Neuronal stem cell (in vitro differentiated cells): Measurements from ENCODE around the gene GAS2L3.

Source experiments
- DNase-seq: peaks from one replicate; pipeline ENCODE4 v3.0.0-alpha.2; 2013; ENCODE audit warnings: low spot score
- H2AFZ ChIP-seq: one replicate; pipeline ENCODE4 v1.6.1; 2013; ENCODE audit warnings: mild to moderate bottlenecking, low read length, inconsistent platforms
- H2AK5ac ChIP-seq: 2 replicates; pipeline ENCODE4 v1.6.1; 2013; ENCODE audit warnings: low read depth, mild to moderate bottlenecking, inconsistent platforms, low read length, moderate library complexity, mixed read lengths
- H2BK120ac ChIP-seq: 2 replicates; pipeline ENCODE4 v1.6.1; 2013; ENCODE audit warnings: low read depth, mild to moderate bottlenecking, inconsistent platforms, low read length, moderate library complexity, mixed read lengths
- H2BK12ac ChIP-seq: one replicate; pipeline ENCODE4 v1.6.1; 2013; ENCODE audit warnings: low read length, inconsistent platforms
- H2BK15ac ChIP-seq: 2 replicates; pipeline ENCODE4 v1.6.1; 2013; ENCODE audit warnings: mild to moderate bottlenecking, low read length, inconsistent platforms, mixed read lengths
- H2BK5ac ChIP-seq: one replicate; pipeline ENCODE4 v1.6.1; 2013; ENCODE audit warnings: inconsistent platforms, mild to moderate bottlenecking, low read length, moderate library complexity
- H3K14ac ChIP-seq: one replicate; pipeline ENCODE4 v1.6.1; 2013; ENCODE audit warnings: low read length, inconsistent platforms
- H3K18ac ChIP-seq: 2 replicates; pipeline ENCODE4 v1.6.1; 2013; ENCODE audit warnings: low read length, inconsistent platforms
- H3K23ac ChIP-seq: 2 replicates; pipeline ENCODE4 v1.6.1; 2013; ENCODE audit warnings: low read depth, mild to moderate bottlenecking, mixed read lengths, low read length, inconsistent platforms; ENCODE audit not compliant: poor library complexity
- H3K27ac ChIP-seq: replicated peaks from 3 replicates; pipeline ENCODE4 v1.5.1; 2013; ENCODE audit warnings: low read length, inconsistent platforms
- H3K27me3 ChIP-seq, 3 experiments: 2 replicates each; pipeline ENCODE4 v1.6.1; 2013; ENCODE audit warnings: low read length in 3 of 3, mild to moderate bottlenecking in 2 of 3, inconsistent platforms in 1 of 3, low read depth in 1 of 3, mixed read lengths in 1 of 3, moderate library complexity in 1 of 3; ENCODE audit not compliant: control insufficient read depth in 3 of 3, insufficient read depth in 3 of 3
- H3K36me3 ChIP-seq, 2 donors: replicated peaks in 1 of 2; 2 replicates each; pipeline ENCODE4 v1.6.1; 2013; ENCODE audit warnings: low read length in 2 of 2; ENCODE audit not compliant: control insufficient read depth in 2 of 2, insufficient read depth in 2 of 2
- H3K4ac ChIP-seq: 2 replicates; pipeline ENCODE4 v1.6.1; 2013; ENCODE audit warnings: inconsistent platforms, mild to moderate bottlenecking, low read length, moderate library complexity
- H3K4me1 ChIP-seq, 2 donors: 1 replicate in 1 of 2; 2 replicates in 1 of 2; pipeline ENCODE4 v1.6.1; 2013; ENCODE audit warnings: low read length in 2 of 2, low read depth in 1 of 2; ENCODE audit not compliant: control insufficient read depth in 2 of 2, insufficient read depth in 1 of 2
- H3K4me2 ChIP-seq: one replicate; pipeline ENCODE4 v1.6.1; 2013; ENCODE audit warnings: mild to moderate bottlenecking, low read length, inconsistent platforms; ENCODE audit not compliant: insufficient read depth, poor library complexity, severe bottlenecking
- H3K4me3 ChIP-seq, 2 donors: 2 replicates each; pipeline ENCODE4 v1.5.1; 2013; ENCODE audit warnings: low read length in 2 of 2, mild to moderate bottlenecking in 2 of 2, inconsistent platforms in 1 of 2, moderate library complexity in 1 of 2
- H3K79me1 ChIP-seq: one replicate; pipeline ENCODE4 v1.6.1; 2013; ENCODE audit warnings: low read depth, mild to moderate bottlenecking, inconsistent platforms, low read length, moderate library complexity
- H3K9ac ChIP-seq: one replicate; pipeline ENCODE4 v1.6.1; 2013; ENCODE audit warnings: mild to moderate bottlenecking, low read depth, low read length, inconsistent platforms; ENCODE audit not compliant: poor library complexity
- H3K9me3 ChIP-seq, 2 donors: replicated peaks in 1 of 2; 2 replicates each; pipeline versions ENCODE3 to v1.6.1; 2013; ENCODE audit warnings: low read length in 2 of 2, mild to moderate bottlenecking in 2 of 2, inconsistent platforms in 1 of 2, low read depth in 1 of 2, mixed read lengths in 1 of 2, moderate library complexity in 1 of 2; ENCODE audit not compliant: control insufficient read depth in 2 of 2, insufficient read depth in 1 of 2
- H4K8ac ChIP-seq: one replicate; pipeline ENCODE4 v1.6.1; 2013; ENCODE audit warnings: low read depth, mild to moderate bottlenecking, inconsistent platforms, low read length, moderate library complexity
- H4K91ac ChIP-seq: one replicate; pipeline ENCODE4 v1.6.1; 2013; ENCODE audit warnings: low read length, low read depth, mild to moderate bottlenecking, inconsistent platforms; ENCODE audit not compliant: poor library complexity
- WGBS, 2 donors: extraction: QIAGEN DNeasy Blood & Tissue Kit; methylation state at CpG; one replicate each; pipeline ENCODE4 v1.1.7; 2013; ENCODE audit warnings: missing lambda C conversion rate in 2 of 2, mixed read lengths in 1 of 2; ENCODE audit not compliant: insufficient read length in 2 of 2, insufficient replicate concordance in 1 of 2; ENCODE audit errors: extremely low coverage in 2 of 2; 5-methylcytosine and 5-hydroxymethylcytosine counted together

GAS2L3 gene

GRCh38 chr12:100584256-100584655 is 10.8 kb downstream of the GAS2L3 start:
- Histone ChIP-seq H3K36me3 (no peaks in the 10 kb centered on the region), H3K9ac (no peak overlapping the region), H2AFZ (no peak overlapping the region), H3K9me3 (peaks cover 6 to 25% of the 10 kb centered on the region in 2 donors), H4K8ac (no peak overlapping the region), H2BK120ac (no peak overlapping the region), H3K23ac (no peak overlapping the region), H3K4me1 (no peaks in the 10 kb centered on the region), H3K79me1 (peaks cover 2% of the 10 kb centered on the region), H3K4me3 (no peak overlapping the region), H4K91ac (no peak overlapping the region), H3K27me3 (no peaks in the 10 kb centered on the region), H2AK5ac (no peak overlapping the region), H3K4ac (no peak overlapping the region), H2BK12ac (no peak overlapping the region), H2BK15ac (no peak overlapping the region), H3K27ac (no peak overlapping the region), H3K18ac (no peak overlapping the region), H3K14ac (no peak overlapping the region), H3K4me2 (no peak overlapping the region), H2BK5ac (no peak overlapping the region)
- WGBS, 2 donors = no CpG with 5 or more reads among the region's 3 CpGs
- no peak for DNase-seq

- Histone ChIP-seq H3K14ac (no peak overlapping the region), H2BK12ac (no peak overlapping the region)
These were observed 18.5 kb downstream of the GAS2L3 start for GRCh38 chr12:100591979-100592378.

GRCh38 chr12:100593490-100593889 is 20.0 kb downstream of the GAS2L3 start:
- Histone ChIP-seq H2BK15ac (no peak overlapping the region), H3K27ac (no peak overlapping the region), H3K79me1 (no peaks in the 10 kb centered on the region), H2BK12ac (no peak overlapping the region), H3K18ac (no peak overlapping the region), H3K23ac (no peak overlapping the region), H2BK5ac (no peak overlapping the region), H4K91ac (no peak overlapping the region), H2AFZ (peak overlapping the region; percentile 21), H3K4me3 (peak overlapping the region in 1 of 2 donors; percentile 4), H3K9me3 (peaks cover 0 to 4% of the 10 kb centered on the region in 2 donors), H3K4me2 (no peak overlapping the region), H3K14ac (no peak overlapping the region), H3K9ac (no peak overlapping the region), H2AK5ac (no peak overlapping the region), H3K27me3 (no peaks in the 10 kb centered on the region), H3K4ac (no peak overlapping the region), H2BK120ac (no peak overlapping the region), H4K8ac (no peak overlapping the region), H3K36me3 (no peaks in the 10 kb centered on the region), H3K4me1 (peaks cover 3 to 26% of the 10 kb centered on the region in 2 donors)
- WGBS, 2 donors = no CpG with 5 or more reads among the region's 5 CpGs
- no peak for DNase-seq

More at GRCh38 chr12:100591979-100592378, 18.5 kb downstream of the GAS2L3 start:
- Histone ChIP-seq H3K9me3 (peaks cover 0 to 6% of the 10 kb centered on the region in 2 donors), H3K4me3 (no peak overlapping the region), H3K27me3 (no peaks in the 10 kb centered on the region), H2AK5ac (no peak overlapping the region), H3K4me1 (peaks cover 3 to 26% of the 10 kb centered on the region in 2 donors), H2BK5ac (no peak overlapping the region), H3K79me1 (no peaks in the 10 kb centered on the region), H3K27ac (no peak overlapping the region), H3K4me2 (no peak overlapping the region), H2AFZ (no peak overlapping the region), H3K18ac (no peak overlapping the region), H2BK15ac (no peak overlapping the region), H4K8ac (no peak overlapping the region), H3K23ac (no peak overlapping the region), H4K91ac (no peak overlapping the region), H3K9ac (no peak overlapping the region), H3K4ac (no peak overlapping the region), H3K36me3 (no peaks in the 10 kb centered on the region), H2BK120ac (no peak overlapping the region)
- DNase-seq = no peak
- no CpG with 5 or more reads among the region's 4 CpGs for WGBS, 2 donors

- H3K18ac ChIP-seq = no peak overlapping the region
- no peaks in the 10 kb centered on the region for H3K79me1 ChIP-seq
- WGBS, 2 donors = no CpG with 5 or more reads among the region's 1 CpG
These were observed 28.1 kb downstream of the GAS2L3 start for GRCh38 chr12:100601626-100602025.

More at GRCh38 chr12:100601626-100602025, 28.1 kb downstream of the GAS2L3 start:
- H3K9me3 ChIP-seq = peaks cover 0 to 6% of the 10 kb centered on the region in 2 donors
- H3K23ac ChIP-seq = no peak overlapping the region
- no peak overlapping the region for H2BK5ac ChIP-seq
- no peaks in the 10 kb centered on the region for H3K27me3 ChIP-seq
- no peaks in the 10 kb centered on the region for H3K4me1 ChIP-seq
- H2AFZ ChIP-seq = no peak overlapping the region
- no peak overlapping the region for H3K4me3 ChIP-seq
- H2AK5ac ChIP-seq = no peak overlapping the region
- H4K91ac ChIP-seq = no peak overlapping the region
- no peak overlapping the region for H3K4ac ChIP-seq
- no peak overlapping the region for H3K4me2 ChIP-seq
- H3K14ac ChIP-seq = no peak overlapping the region
- no peak overlapping the region for H3K27ac ChIP-seq
- no peak overlapping the region for H4K8ac ChIP-seq
- H2BK12ac ChIP-seq = no peak overlapping the region
- H3K9ac ChIP-seq = no peak overlapping the region
- no peak overlapping the region for H2BK120ac ChIP-seq
- no peak for DNase-seq
- no peak overlapping the region for H2BK15ac ChIP-seq
- peaks cover 0 to 31% of the 10 kb centered on the region in 2 donors for H3K36me3 ChIP-seq
